CD4-positive, alpha-beta memory T cell (primary cell): Measurements from ENCODE around the gene FUT4. TPM values are rescaled to one million over a fixed set of nuclear protein-coding genes. Genes with fewer than 3 reads are reported as not detected.

Source experiments
- CTCF ChIA-PET: fragments of 350-600 bp; sonication (Branson Sonifier 250); formaldehyde crosslinking; loops from one replicate; lab custom pipeline; 2021; ENCODE audit warnings: inconsistent platforms; ENCODE audit not compliant: partially characterized antibody; lab: Charles Lee
- POLR2A ChIA-PET: fragments of 350-600 bp; sonication (Branson Sonifier 250); formaldehyde crosslinking; loops from one replicate; lab custom pipeline; 2021; ENCODE audit not compliant: partially characterized antibody; lab: Charles Lee
- DNase-seq, 5 donors: peaks; one replicate each; pipeline versions ENCODE4 v3.0.0 to v3.0.0-alpha.2; 2020 to 2022; ENCODE audit warnings: mixed read lengths in 1 of 5
- H3K27ac ChIP-seq: one replicate; pipeline ENCODE4 v1.7.0; 2013; ENCODE audit warnings: low read depth, low read length
- H3K27me3 ChIP-seq: 2 replicates; pipeline ENCODE4 v1.7.0; 2013; ENCODE audit warnings: mild to moderate bottlenecking, low read length, moderate library complexity; ENCODE audit not compliant: insufficient read depth
- H3K36me3 ChIP-seq: 2 replicates; pipeline ENCODE4 v1.7.0; 2013; ENCODE audit warnings: mild to moderate bottlenecking, low read length, moderate library complexity; ENCODE audit not compliant: insufficient read depth
- H3K4me1 ChIP-seq: 2 replicates; pipeline ENCODE4 v1.7.0; 2013; ENCODE audit warnings: mild to moderate bottlenecking, low read length, moderate library complexity; ENCODE audit not compliant: insufficient read depth
- H3K4me3 ChIP-seq, 2 donors: one replicate each; pipeline ENCODE4 v1.7.0; 2013; ENCODE audit warnings: low read length in 2 of 2, mild to moderate bottlenecking in 1 of 2
- H3K9me3 ChIP-seq, 2 donors: one replicate each; pipeline ENCODE4 v1.7.0; 2013; ENCODE audit warnings: low read length in 2 of 2, control low read depth in 1 of 2; ENCODE audit not compliant: control insufficient read depth in 1 of 2
- H3K27ac Mint-ChIP-seq, 7 donors: one replicate each; pipeline ENCODE4 v1.8.0; 2020 to 2021; ENCODE audit warnings: mixed read lengths in 7 of 7, mild to moderate bottlenecking in 6 of 7, inconsistent platforms in 3 of 7, moderate library complexity in 3 of 7
- H3K27me3 Mint-ChIP-seq, 2 donors: one replicate each; pipeline ENCODE4 v1.8.0; 2020 to 2021; ENCODE audit warnings: mixed read lengths in 2 of 2
- H3K36me3 Mint-ChIP-seq, 2 donors: one replicate each; pipeline ENCODE4 v1.8.0; 2020 to 2021; ENCODE audit warnings: mixed read lengths in 2 of 2, inconsistent platforms in 1 of 2, mild to moderate bottlenecking in 1 of 2
- H3K4me1 Mint-ChIP-seq, 4 donors: one replicate each; pipeline ENCODE4 v1.8.0; 2020 to 2021; ENCODE audit warnings: mixed read lengths in 4 of 4, mild to moderate bottlenecking in 1 of 4
- H3K4me3 Mint-ChIP-seq, 8 donors: one replicate each; pipeline ENCODE4 v1.8.0; 2020 to 2021; ENCODE audit warnings: mixed read lengths in 8 of 8, mild to moderate bottlenecking in 7 of 8, moderate library complexity in 6 of 8, inconsistent platforms in 3 of 8
- H3K9me3 Mint-ChIP-seq, 8 donors: one replicate each; pipeline ENCODE4 v1.8.0; 2020 to 2021; ENCODE audit warnings: mixed read lengths in 8 of 8, mild to moderate bottlenecking in 5 of 8, inconsistent platforms in 3 of 8, moderate library complexity in 1 of 8
- intact Hi-C: fragments of 100-400 bp; cut with micrococcal nuclease; formaldehyde crosslinking; loops from one replicate; pipeline ENCODE4 v1.15.1; 2023
- polyA plus RNA-seq, 2 donors: library from polyadenylated mRNA; unstranded; fragments of 300-500 nt; fragmentation: Illumina TruSeq; gene quantifications; one replicate each; pipeline ENCODE4 v1.2.3, GENCODE V29; 2021
- total RNA-seq, 2 experiments: library from RNA; stranded (reverse); gene quantifications; one replicate each; pipeline ENCODE4 v1.2.3, GENCODE V29; 2021

Gene FUT4
- total and polyA plus RNA-seq, 4 experiments from 2014 or later = 1.6 to 7.4 (median 4.4) TPM

- Mint-ChIP-seq H3K27ac (no peak overlapping the region), H3K9me3 (no peaks in the 10 kb centered on the region), H3K27me3 (peaks cover 19 to 32% of the 10 kb centered on the region in 2 donors), H3K36me3 (no peaks in the 10 kb centered on the region), H3K4me3 (no peak overlapping the region), H3K4me1 (no peaks in the 10 kb centered on the region)
- Histone ChIP-seq H3K27me3 (peaks cover 11% of the 10 kb centered on the region), H3K4me3 (no peak overlapping the region), H3K36me3 (no peaks in the 10 kb centered on the region), H3K27ac (no peak overlapping the region), H3K4me1 (no peaks in the 10 kb centered on the region), H3K9me3 (no peaks in the 10 kb centered on the region)
- DNase-seq = no peak
- CTCF ChIA-PET = interaction anchor here (1.0 to 2.6 kb wide), 3 partner anchors 11 to 366 kb away, joined by 3 to 6 read pairs (median 3); no protein-coding TSS in a partner anchor
- intact Hi-C loops = no loop called here
- POLR2A ChIA-PET = interaction anchor here (1.5 kb wide), 1 partner anchor 12 kb away, joined by 3 read pairs; the partner anchor contains the start of gene FUT4
These were observed 11.5 kb upstream of the FUT4 start for GRCh38 chr11:94532211-94532610.

DNA sequence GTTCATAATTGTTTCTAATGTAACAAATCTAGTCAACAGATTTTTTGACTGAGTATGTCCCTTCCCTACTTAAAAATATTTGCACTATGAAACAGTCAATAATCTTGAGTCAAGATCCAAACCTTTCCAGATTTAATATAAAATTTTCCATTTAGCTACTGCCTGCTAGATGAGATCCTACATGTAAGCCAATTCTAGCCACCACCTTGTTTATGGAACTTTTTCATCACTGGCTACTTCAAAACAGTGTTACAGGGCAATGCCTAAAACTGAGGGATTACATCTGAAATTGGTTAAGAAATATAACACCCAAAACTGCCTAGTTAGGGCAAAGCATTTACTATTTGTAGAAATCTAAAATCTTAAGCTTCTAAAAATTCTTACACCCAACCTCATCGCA lies 10.5 kb upstream of the FUT4 start:
- DNase-seq = no peak
- ChIA-PET POLR2A (no interaction called here), CTCF (interaction anchor here (2.6 kb wide), 1 partner anchor 12 kb away, joined by 6 read pairs; no protein-coding TSS in a partner anchor)
- Mint-ChIP-seq H3K27me3 (peaks cover 17 to 36% of the 10 kb centered on the region in 2 donors), H3K4me3 (no peak overlapping the region), H3K4me1 (no peaks in the 10 kb centered on the region), H3K36me3 (no peaks in the 10 kb centered on the region), H3K9me3 (no peaks in the 10 kb centered on the region), H3K27ac (no peak overlapping the region)
- intact Hi-C loops = no loop called here
- Histone ChIP-seq H3K4me1 (no peaks in the 10 kb centered on the region), H3K4me3 (no peak overlapping the region), H3K27me3 (peaks cover 8% of the 10 kb centered on the region), H3K36me3 (no peaks in the 10 kb centered on the region), H3K27ac (no peak overlapping the region), H3K9me3 (no peaks in the 10 kb centered on the region)

GRCh38 chr11:94533696-94534630 lies 9.8 kb upstream of the FUT4 start:
- H3K4me1 Mint-ChIP-seq = no peaks in the 10 kb centered on the region
- Histone ChIP-seq H3K27ac (no peak overlapping the region), H3K9me3 (no peaks in the 10 kb centered on the region), H3K36me3 (no peaks in the 10 kb centered on the region), H3K4me1 (no peaks in the 10 kb centered on the region), H3K4me3 (no peak overlapping the region), H3K27me3 (peaks cover 5% of the 10 kb centered on the region)
- H3K9me3 Mint-ChIP-seq = no peaks in the 10 kb centered on the region
- H3K27ac Mint-ChIP-seq = no peak overlapping the region
- peaks cover 15 to 33% of the 10 kb centered on the region in 2 donors for H3K27me3 Mint-ChIP-seq
- intact Hi-C loops = no loop called here
- peak overlapping the region in 1 of 8 donors; percentile 1 for H3K4me3 Mint-ChIP-seq
- ChIA-PET POLR2A (no interaction called here), CTCF (interaction anchor here (1.2 to 2.6 kb wide), 2 partner anchors 12 to 14 kb away, joined by 3 to 6 read pairs; no protein-coding TSS in a partner anchor)
- DNase-seq = no peak
- H3K36me3 Mint-ChIP-seq = no peaks in the 10 kb centered on the region

- CTCF ChIA-PET = no interaction called here
- Histone ChIP-seq H3K4me1 (no peaks in the 10 kb centered on the region), H3K27ac (no peak overlapping the region), H3K9me3 (no peaks in the 10 kb centered on the region), H3K36me3 (no peaks in the 10 kb centered on the region), H3K27me3 (peaks cover 5% of the 10 kb centered on the region), H3K4me3 (no peak overlapping the region)
- POLR2A ChIA-PET = no interaction called here
- DNase-seq = no peak
- Mint-ChIP-seq H3K27ac (no peak overlapping the region), H3K36me3 (no peaks in the 10 kb centered on the region), H3K9me3 (no peaks in the 10 kb centered on the region), H3K27me3 (peaks cover 12 to 23% of the 10 kb centered on the region in 2 donors), H3K4me1 (no peaks in the 10 kb centered on the region), H3K4me3 (no peak overlapping the region)
- intact Hi-C loops = no loop called here
These were observed 7.3 kb upstream of the FUT4 start for GRCh38 chr11:94536386-94536785.

DNA sequence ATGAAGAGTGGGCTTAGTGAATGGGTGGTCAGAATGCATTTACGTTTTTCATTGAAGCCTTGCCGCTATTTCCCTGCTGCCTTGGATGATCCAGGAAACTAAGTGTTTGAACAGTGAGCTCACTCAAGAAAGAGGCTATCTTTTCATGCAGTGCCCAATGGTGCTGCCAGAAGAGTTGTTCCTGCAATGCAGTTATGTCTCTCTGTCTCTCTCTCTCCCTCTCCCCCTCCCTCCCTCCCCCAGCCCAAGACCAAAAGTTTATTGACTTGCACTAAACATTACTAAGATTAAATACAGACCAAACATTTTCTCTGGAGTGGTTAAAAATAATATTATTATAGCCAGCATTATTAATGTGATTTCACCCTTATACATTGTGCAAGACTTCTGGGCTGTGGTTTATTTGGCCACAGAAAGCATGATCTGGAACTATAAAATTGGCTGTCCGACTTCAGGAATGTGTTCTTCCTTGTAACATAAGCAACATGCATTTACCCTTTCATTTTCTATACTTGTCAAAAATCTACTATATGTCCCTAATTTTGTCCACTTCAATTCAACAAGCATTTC lies 6.6 kb upstream of the FUT4 start:
- H3K27ac ChIP-seq = no peak overlapping the region
- Mint-ChIP-seq H3K9me3 (no peaks in the 10 kb centered on the region), H3K27me3 (peaks cover 10 to 23% of the 10 kb centered on the region in 2 donors), H3K4me3 (no peak overlapping the region), H3K36me3 (no peaks in the 10 kb centered on the region), H3K4me1 (no peaks in the 10 kb centered on the region), H3K27ac (no peak overlapping the region)
- H3K27me3 ChIP-seq = peaks cover 5% of the 10 kb centered on the region
- DNase-seq = no peak
- CTCF ChIA-PET = no interaction called here
- no peak overlapping the region for H3K4me3 ChIP-seq
- intact Hi-C loops = no loop called here
- no peaks in the 10 kb centered on the region for H3K4me1 ChIP-seq
- H3K36me3 ChIP-seq = no peaks in the 10 kb centered on the region
- POLR2A ChIA-PET = no interaction called here
- H3K9me3 ChIP-seq = no peaks in the 10 kb centered on the region

DNA sequence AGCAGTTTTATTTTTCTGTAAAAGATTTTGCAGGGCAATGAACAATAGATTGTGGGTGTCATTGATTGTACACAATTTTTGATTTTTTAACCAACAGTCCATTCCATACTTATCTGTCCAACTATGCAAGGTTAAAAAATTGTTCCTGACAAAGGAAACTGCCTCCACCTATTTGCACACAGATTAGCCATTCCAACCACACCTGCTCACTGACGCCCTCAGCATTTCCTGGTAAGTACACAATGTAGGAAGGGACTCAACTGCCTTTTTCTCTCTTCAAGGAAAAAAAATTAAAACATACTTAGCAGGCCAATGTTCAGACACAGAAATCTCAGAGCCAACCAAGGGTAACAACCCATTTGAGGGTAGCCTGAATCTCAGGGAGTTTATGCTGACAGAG lies 4.3 kb upstream of the FUT4 start:
- Histone ChIP-seq H3K9me3 (no peaks in the 10 kb centered on the region), H3K4me3 (no peak overlapping the region), H3K36me3 (no peaks in the 10 kb centered on the region), H3K27me3 (peaks cover 5% of the 10 kb centered on the region), H3K4me1 (peaks cover 7% of the 10 kb centered on the region), H3K27ac (no peak overlapping the region)
- Mint-ChIP-seq H3K27me3 (peaks cover 6 to 21% of the 10 kb centered on the region in 2 donors), H3K27ac (no peak overlapping the region), H3K4me3 (no peak overlapping the region), H3K36me3 (peaks cover 0 to 5% of the 10 kb centered on the region in 2 donors), H3K4me1 (peaks cover 7 to 13% (median 9%) of the 10 kb centered on the region in 4 donors), H3K9me3 (no peaks in the 10 kb centered on the region)
- ChIA-PET POLR2A (no interaction called here), CTCF (no interaction called here)
- DNase-seq = no peak
- intact Hi-C loops = no loop called here
